Fibroblast of lung (primary cell): ENCODE measurements around the gene MEF2D. TPM values are rescaled to one million over a fixed set of nuclear protein-coding genes. Genes with fewer than 3 reads are reported as not detected.

Experiments
- DNase-seq, 2 donors: peaks; one replicate each; pipeline versions ENCODE4 v3.0.0 to v3.0.0-alpha.2; 2010; ENCODE audit warnings: low read depth in 2 of 2
- H2AFZ ChIP-seq: 2 replicates; pipeline ENCODE4 v1.5.1; 2012; ENCODE audit warnings: low read length, control low read depth, inconsistent platforms
- H3K27ac ChIP-seq: 2 replicates; pipeline ENCODE4 v1.5.1; 2011; ENCODE audit warnings: low read length, control low read depth; ENCODE audit not compliant: insufficient read depth
- H3K27me3 ChIP-seq: 2 replicates; pipeline ENCODE4 v1.5.1; 2011; ENCODE audit warnings: mild to moderate bottlenecking, low read length; ENCODE audit not compliant: control insufficient read depth, insufficient read depth
- H3K36me3 ChIP-seq: 2 replicates; pipeline ENCODE4 v1.5.1; 2011; ENCODE audit warnings: low read length; ENCODE audit not compliant: control insufficient read depth, insufficient read depth
- H3K4me1 ChIP-seq: 2 replicates; pipeline ENCODE4 v1.5.1; 2011; ENCODE audit warnings: low read length; ENCODE audit not compliant: control insufficient read depth, insufficient read depth; ENCODE audit errors: extremely low read depth
- H3K4me2 ChIP-seq: 2 replicates; pipeline ENCODE4 v1.5.1; 2011; ENCODE audit warnings: low read length, control low read depth; ENCODE audit not compliant: insufficient read depth; ENCODE audit errors: extremely low read depth
- H3K4me3 ChIP-seq, 4 experiments: fragments of 200-600 bp in 1 of 4; sonication (generic) in 1 of 4; replicated peaks in 1 of 4; 2 replicates each; pipeline ENCODE4 v1.5.1; 2011 to 2016; ENCODE audit warnings: low read length in 4 of 4, low read depth in 3 of 4, mild to moderate bottlenecking in 3 of 4, control low read depth in 2 of 4, inconsistent platforms in 1 of 4, mixed read lengths in 1 of 4; ENCODE audit not compliant: insufficient read depth in 1 of 4; ENCODE audit errors: control extremely low read depth in 1 of 4
- H3K79me2 ChIP-seq: 2 replicates; pipeline ENCODE4 v1.5.1; 2012; ENCODE audit warnings: mild to moderate bottlenecking, low read length, inconsistent platforms; ENCODE audit not compliant: control insufficient read depth, insufficient read depth
- H3K9ac ChIP-seq: 2 replicates; pipeline ENCODE4 v1.5.1; 2011; ENCODE audit warnings: mild to moderate bottlenecking, low read length, control low read depth; ENCODE audit not compliant: insufficient read depth
- H3K9me3 ChIP-seq: 2 replicates; pipeline ENCODE4 v1.5.1; 2012; ENCODE audit warnings: low read depth, low read length; ENCODE audit not compliant: control insufficient read depth, insufficient read depth
- H4K20me1 ChIP-seq: 2 replicates; pipeline ENCODE4 v1.5.1; 2011; ENCODE audit warnings: low read length; ENCODE audit not compliant: control insufficient read depth, insufficient read depth; ENCODE audit errors: extremely low read depth
- EZH2 ChIP-seq: IDR thresholded peaks from 2 replicates; pipeline ENCODE4 v1.5.1; 2012; ENCODE audit warnings: low read length, control low read depth, mild to moderate bottlenecking; ENCODE audit errors: missing control alignments
- polyA plus RNA-seq, 2 donors: library from polyadenylated mRNA; depleted of rRNA in 1 of 2; stranded (reverse) in 1 of 2; unstranded in 1 of 2; fragments of >200 nt; gene quantifications; 2 replicates each; pipeline ENCODE4 v1.2.1, GENCODE V29; 2011 to 2012; ENCODE audit warnings: missing spikeins in 1 of 2
- total RNA-seq: library from RNA; depleted of rRNA; stranded (reverse); fragments of >200 nt; gene quantifications from 2 replicates; pipeline ENCODE4 v1.2.1, GENCODE V29; 2014
- TF ChIP-seq, protein P1 (sequence below), 2 donors: IDR thresholded peaks in 1 of 2; conservative IDR thresholded peaks in 1 of 2; 1 replicate in 1 of 2; 2 replicates in 1 of 2; pipeline ENCODE4 v1.5.1; 2011 to 2012; ENCODE audit warnings: low read length in 2 of 2, control low read depth in 1 of 2, inconsistent platforms in 1 of 2, low read depth in 1 of 2, mild to moderate bottlenecking in 1 of 2

The MEF2D gene
- total and polyA plus RNA-seq, 2 donors (not counting 1 experiment from before 2014, with no cell fraction given) = 9.9 to 12.7 TPM

- no peaks in the 10 kb centered on the region for H3K4me1 ChIP-seq
- no peaks in the 10 kb centered on the region for H3K79me2 ChIP-seq
- H4K20me1 ChIP-seq = no peaks in the 10 kb centered on the region
- H2AFZ ChIP-seq = no peak overlapping the region
- no peaks in the 10 kb centered on the region for H3K36me3 ChIP-seq
- H3K4me3 ChIP-seq = no peak overlapping the region
- peaks cover 77% of the 10 kb centered on the region for H3K27me3 ChIP-seq
- no peak for TF ChIP-seq EZH2
- TF ChIP-seq, protein P1, sequence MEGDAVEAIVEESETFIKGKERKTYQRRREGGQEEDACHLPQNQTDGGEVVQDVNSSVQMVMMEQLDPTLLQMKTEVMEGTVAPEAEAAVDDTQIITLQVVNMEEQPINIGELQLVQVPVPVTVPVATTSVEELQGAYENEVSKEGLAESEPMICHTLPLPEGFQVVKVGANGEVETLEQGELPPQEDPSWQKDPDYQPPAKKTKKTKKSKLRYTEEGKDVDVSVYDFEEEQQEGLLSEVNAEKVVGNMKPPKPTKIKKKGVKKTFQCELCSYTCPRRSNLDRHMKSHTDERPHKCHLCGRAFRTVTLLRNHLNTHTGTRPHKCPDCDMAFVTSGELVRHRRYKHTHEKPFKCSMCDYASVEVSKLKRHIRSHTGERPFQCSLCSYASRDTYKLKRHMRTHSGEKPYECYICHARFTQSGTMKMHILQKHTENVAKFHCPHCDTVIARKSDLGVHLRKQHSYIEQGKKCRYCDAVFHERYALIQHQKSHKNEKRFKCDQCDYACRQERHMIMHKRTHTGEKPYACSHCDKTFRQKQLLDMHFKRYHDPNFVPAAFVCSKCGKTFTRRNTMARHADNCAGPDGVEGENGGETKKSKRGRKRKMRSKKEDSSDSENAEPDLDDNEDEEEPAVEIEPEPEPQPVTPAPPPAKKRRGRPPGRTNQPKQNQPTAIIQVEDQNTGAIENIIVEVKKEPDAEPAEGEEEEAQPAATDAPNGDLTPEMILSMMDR (conservative IDR thresholded peaks at IDR 0.05 in 1 of 2, IDR thresholded peaks at IDR 0.05 in 1 of 2; ENCODE audit: low read depth in 1 of 2, low read length in 2 of 2) = no peak
- no peak overlapping the region for H3K27ac ChIP-seq
- no peaks in the 10 kb centered on the region for H3K9me3 ChIP-seq
- no peak overlapping the region for H3K4me2 ChIP-seq
- H3K9ac ChIP-seq = no peak overlapping the region
- no peak for DNase-seq
These were observed 76.9 kb downstream of the MEF2D start for GRCh38 chr1:156423422-156424352.

GRCh38 chr1:156422602-156423091 is 77.9 kb downstream of the MEF2D start:
- no peak overlapping the region for H3K4me2 ChIP-seq
- H3K4me3 ChIP-seq = no peak overlapping the region
- no peaks in the 10 kb centered on the region for H3K9me3 ChIP-seq
- no peaks in the 10 kb centered on the region for H3K79me2 ChIP-seq
- H3K36me3 ChIP-seq = no peaks in the 10 kb centered on the region
- H3K4me1 ChIP-seq = no peaks in the 10 kb centered on the region
- no peaks in the 10 kb centered on the region for H4K20me1 ChIP-seq
- no peak overlapping the region for H2AFZ ChIP-seq
- no peak overlapping the region for H3K9ac ChIP-seq
- TF ChIP-seq, protein P1 (conservative IDR thresholded peaks at IDR 0.05 in 1 of 2, IDR thresholded peaks at IDR 0.05 in 1 of 2; ENCODE audit: low read depth in 1 of 2, low read length in 2 of 2) = no peak
- no peak for TF ChIP-seq EZH2
- no peak overlapping the region for H3K27ac ChIP-seq
- no peak for DNase-seq
- H3K27me3 ChIP-seq = peaks cover 81% of the 10 kb centered on the region

GRCh38 chr1:156421939-156422601 is 78.5 kb downstream of the MEF2D start:
- H3K36me3 ChIP-seq = no peaks in the 10 kb centered on the region
- no peaks in the 10 kb centered on the region for H4K20me1 ChIP-seq
- DNase-seq = no peak
- no peak overlapping the region for H3K4me3 ChIP-seq
- H3K4me1 ChIP-seq = no peaks in the 10 kb centered on the region
- TF ChIP-seq, protein P1 (conservative IDR thresholded peaks at IDR 0.05 in 1 of 2, IDR thresholded peaks at IDR 0.05 in 1 of 2; ENCODE audit: low read depth in 1 of 2, low read length in 2 of 2) = no peak
- TF ChIP-seq EZH2 = no peak
- H3K79me2 ChIP-seq = no peaks in the 10 kb centered on the region
- H3K9me3 ChIP-seq = no peaks in the 10 kb centered on the region
- no peak overlapping the region for H2AFZ ChIP-seq
- H3K4me2 ChIP-seq = no peak overlapping the region
- H3K9ac ChIP-seq = no peak overlapping the region
- H3K27me3 ChIP-seq = peaks cover 83% of the 10 kb centered on the region
- H3K27ac ChIP-seq = no peak overlapping the region
